ENCODE data around the gene ERBB4.

The ERBB4 gene

DNA sequence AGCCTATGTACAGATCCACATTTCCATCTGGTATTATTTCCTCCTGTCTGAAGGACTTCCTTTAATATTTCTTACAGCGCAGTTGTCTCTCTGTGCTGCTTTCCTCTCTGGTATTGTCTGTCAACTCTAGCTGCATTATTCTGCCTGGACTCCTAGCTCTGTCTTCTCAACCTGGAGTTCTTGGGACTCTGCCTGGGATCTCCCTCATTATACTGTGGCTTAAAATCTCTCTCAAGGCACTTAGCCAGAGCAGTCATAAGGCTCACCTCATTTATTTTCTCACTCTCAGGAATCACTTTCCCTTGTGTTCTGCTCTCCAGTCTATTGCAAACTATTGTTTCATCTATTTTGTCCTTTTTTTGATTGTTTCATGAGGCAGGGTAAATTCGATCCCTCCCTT, 850.4 kb downstream of the ERBB4 start:
- TF ChIP-seq, protein P1, sequence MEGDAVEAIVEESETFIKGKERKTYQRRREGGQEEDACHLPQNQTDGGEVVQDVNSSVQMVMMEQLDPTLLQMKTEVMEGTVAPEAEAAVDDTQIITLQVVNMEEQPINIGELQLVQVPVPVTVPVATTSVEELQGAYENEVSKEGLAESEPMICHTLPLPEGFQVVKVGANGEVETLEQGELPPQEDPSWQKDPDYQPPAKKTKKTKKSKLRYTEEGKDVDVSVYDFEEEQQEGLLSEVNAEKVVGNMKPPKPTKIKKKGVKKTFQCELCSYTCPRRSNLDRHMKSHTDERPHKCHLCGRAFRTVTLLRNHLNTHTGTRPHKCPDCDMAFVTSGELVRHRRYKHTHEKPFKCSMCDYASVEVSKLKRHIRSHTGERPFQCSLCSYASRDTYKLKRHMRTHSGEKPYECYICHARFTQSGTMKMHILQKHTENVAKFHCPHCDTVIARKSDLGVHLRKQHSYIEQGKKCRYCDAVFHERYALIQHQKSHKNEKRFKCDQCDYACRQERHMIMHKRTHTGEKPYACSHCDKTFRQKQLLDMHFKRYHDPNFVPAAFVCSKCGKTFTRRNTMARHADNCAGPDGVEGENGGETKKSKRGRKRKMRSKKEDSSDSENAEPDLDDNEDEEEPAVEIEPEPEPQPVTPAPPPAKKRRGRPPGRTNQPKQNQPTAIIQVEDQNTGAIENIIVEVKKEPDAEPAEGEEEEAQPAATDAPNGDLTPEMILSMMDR (conservative IDR thresholded peaks at IDR 0.05; ENCODE audit: low read depth, low read length), result no peak
- H3K4me3 ChIP-seq (ENCODE audit: low read depth, low read length), result no peak overlapping the region
- DNase-seq (ENCODE audit: low read depth), result no peak

DNA sequence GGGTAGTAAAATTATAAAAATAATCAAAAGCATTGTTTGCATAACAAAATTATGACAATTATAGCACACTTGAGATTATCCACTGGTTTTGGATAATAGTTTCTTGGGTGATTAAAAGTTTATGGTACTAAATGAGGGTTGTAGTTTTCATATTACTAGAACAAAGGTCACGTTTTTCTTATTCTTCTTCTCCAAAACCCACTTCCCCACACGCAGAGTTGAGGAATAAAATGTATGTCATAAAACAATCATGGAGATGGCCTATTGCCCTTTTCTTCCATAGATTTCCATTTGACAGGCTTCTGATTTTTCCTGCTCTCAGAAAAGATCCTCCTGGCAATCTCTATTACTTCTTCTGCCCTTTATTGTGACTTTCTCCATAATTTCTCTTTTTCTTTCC, 863.9 kb downstream of the ERBB4 start:
- DNase-seq (ENCODE audit: low read depth), result no peak
- no peak overlapping the region for H3K4me3 ChIP-seq (ENCODE audit: low read depth, low read length)
- TF ChIP-seq, protein P1 (conservative IDR thresholded peaks at IDR 0.05; ENCODE audit: low read depth, low read length), result no peak

DNA sequence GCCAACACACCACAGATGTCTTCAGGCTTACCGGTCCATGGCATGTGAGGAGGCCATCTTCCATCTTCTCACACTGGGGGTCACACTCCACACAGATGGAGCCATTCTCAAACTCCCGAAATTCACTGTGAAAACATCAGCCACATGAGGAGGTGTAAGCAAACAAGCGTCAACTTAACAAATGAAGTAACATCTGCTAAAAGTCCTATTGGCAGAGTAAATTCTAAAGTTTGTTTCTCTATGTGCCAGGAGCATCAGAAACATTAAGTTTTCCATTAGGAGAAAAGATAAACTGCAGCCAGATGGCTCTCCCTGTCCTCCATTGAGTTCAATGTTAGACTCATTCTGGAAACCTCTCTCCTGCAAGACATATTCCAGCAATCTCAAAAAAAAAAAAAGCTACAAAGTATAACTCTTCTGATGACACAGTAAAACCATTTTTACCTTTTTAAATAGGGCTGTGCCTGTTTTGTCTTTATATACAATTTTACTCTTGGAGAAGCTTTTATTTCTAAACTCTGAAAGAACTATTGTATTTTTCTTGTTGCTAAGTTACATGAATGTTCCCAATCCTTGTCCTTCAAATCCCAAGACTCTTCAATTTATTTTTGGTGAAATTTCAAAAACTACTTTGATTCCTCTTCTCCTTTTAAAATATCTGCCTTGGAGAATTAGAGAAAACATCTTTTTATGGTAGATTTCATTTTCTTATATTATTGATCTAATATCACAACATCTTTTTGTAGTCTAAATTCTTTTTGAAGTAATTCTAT, 865.3 kb downstream of the ERBB4 start:
- DNase-seq (ENCODE audit: low read depth), result no peak
- TF ChIP-seq, protein P1 (conservative IDR thresholded peaks at IDR 0.05; ENCODE audit: low read depth, low read length), result no peak
- H3K4me3 ChIP-seq (ENCODE audit: low read depth, low read length), result no peak overlapping the region

DNA sequence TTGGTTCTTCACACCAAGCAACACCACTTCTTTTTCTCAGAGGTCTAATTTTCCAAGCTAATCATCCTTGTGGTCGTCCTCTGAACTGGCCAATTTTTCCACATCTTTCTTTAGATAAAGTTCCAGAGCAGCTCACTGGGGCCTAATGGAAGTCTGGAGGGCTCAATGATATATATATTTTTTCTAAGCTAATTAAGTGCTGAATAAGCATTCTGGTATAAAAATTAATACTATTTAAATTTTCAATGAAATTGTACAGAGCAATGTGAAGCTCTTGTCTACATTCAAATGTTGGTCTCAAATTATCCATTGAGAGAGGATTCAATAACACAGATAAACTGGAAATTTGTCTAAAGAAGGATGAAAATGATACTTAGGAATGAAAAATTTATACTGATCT, 866.6 kb downstream of the ERBB4 start:
- H3K4me3 ChIP-seq (ENCODE audit: low read depth, low read length), result no peak overlapping the region
- DNase-seq (ENCODE audit: low read depth), result no peak
- TF ChIP-seq, protein P1 (conservative IDR thresholded peaks at IDR 0.05; ENCODE audit: low read depth, low read length), result no peak

DNA sequence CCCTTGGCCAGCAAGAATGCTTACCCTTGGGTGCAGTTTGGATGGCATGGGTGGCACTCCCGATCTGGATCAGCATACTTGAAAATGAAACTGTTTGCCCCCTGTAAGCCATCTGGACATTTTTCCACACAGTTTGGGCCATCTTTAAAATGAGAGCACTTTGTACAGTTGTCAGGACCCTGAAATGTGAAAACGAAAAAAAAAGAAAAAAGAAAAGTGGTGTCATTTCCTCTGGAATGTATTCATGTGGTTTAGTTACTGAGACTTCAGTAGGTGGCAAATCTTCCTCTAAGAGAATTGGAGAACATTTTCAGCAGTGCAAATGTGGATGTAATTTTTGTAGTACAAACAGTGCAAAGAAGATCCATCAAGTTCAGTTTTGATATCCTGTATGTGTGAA, 873.3 kb downstream of the ERBB4 start:
- DNase-seq (ENCODE audit: low read depth), result no peak
- TF ChIP-seq, protein P1 (conservative IDR thresholded peaks at IDR 0.05; ENCODE audit: low read depth, low read length), result no peak
- H3K4me3 ChIP-seq (ENCODE audit: low read depth, low read length), result no peak overlapping the region

DNA sequence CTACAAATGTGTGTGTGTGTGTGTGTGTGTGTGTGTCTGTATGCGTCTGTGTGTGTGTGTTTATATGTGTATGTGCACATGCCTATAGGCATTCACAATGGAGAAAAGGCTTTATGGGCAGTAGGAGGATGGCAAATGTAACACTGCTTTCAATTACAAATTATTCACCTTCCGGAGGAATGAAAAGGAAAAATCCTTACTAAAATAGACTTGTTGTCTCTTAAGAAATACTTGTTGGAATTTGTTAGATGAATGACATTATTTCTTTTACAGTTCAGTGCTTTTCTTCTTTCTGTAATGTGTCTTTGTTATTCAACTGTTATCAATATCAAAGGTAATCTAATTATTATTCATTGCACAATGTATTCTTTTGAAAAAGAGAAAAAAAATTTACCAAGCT, 874.3 kb downstream of the ERBB4 start:
- no peak overlapping the region for H3K4me3 ChIP-seq (ENCODE audit: low read depth, low read length)
- TF ChIP-seq, protein P1 (conservative IDR thresholded peaks at IDR 0.05; ENCODE audit: low read depth, low read length), result no peak
- no peak for DNase-seq (ENCODE audit: low read depth)

DNA sequence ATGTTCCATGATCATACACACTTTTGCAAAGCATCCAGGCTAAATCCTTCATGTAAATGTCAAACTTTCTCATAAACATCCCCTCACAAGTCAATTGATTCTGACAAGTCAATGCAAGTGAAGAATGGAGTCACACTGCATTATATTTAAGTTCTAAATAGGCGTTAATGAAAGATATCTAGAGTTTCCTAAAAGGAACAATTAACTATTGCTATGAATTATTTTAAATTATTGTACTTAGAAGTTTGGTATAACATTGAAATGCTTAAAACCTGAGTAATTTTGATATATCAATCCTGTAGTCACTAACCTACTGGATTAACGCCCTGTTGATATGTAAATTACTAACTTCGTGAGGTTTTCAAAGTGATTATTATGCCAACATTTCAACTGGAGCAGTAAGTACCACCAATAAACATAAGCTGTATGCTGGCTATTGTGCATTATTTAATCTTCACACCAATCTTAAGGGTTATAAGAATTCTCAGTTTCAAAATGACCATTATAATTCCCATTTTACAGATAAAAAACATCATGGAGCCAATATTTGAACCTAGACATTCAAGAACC, 884.3 kb downstream of the ERBB4 start:
- TF ChIP-seq, protein P1 (conservative IDR thresholded peaks at IDR 0.05; ENCODE audit: low read depth, low read length), result no peak
- DNase-seq (ENCODE audit: low read depth), result no peak
- H3K4me3 ChIP-seq (ENCODE audit: low read depth, low read length), result no peak overlapping the region

Data from choroid plexus epithelial cell (primary cell).